ENCODE measurements around the gene KIFAP3.

GRCh38 chr1:170122366-170122765, 47.9 kb upstream of the KIFAP3 start:
- TF ChIP-seq CTCF (IDR thresholded peaks at IDR 0.05) (no peak), POLR2A (IDR thresholded peaks at IDR 0.05) (no peak), POLR2AphosphoS5 (IDR thresholded peaks at IDR 0.05) (no peak)

Data from prostate gland (tissue), 2 donors.